H9 (cell line): ENCODE measurements around the gene YIPF3. TPM values are rescaled to one million over a fixed set of nuclear protein-coding genes. Genes with fewer than 3 reads are reported as not detected.

Experiments used
- DNase-seq: peaks from one replicate; pipeline ENCODE4 v3.0.0-alpha.2; 2017
- H2AFZ ChIP-seq: one replicate; pipeline ENCODE4 v1.6.1; 2013; ENCODE audit warnings: mild to moderate bottlenecking, low read length, control low read depth, moderate library complexity
- H2AK5ac ChIP-seq: 2 replicates; pipeline ENCODE4 v1.6.1; 2013; ENCODE audit warnings: low read length, control low read depth, mixed read lengths; ENCODE audit not compliant: insufficient read length
- H2BK120ac ChIP-seq: one replicate; pipeline ENCODE4 v1.6.1; 2013; ENCODE audit warnings: low read depth, mild to moderate bottlenecking, low read length, control low read depth, inconsistent platforms; ENCODE audit not compliant: poor library complexity, severe bottlenecking
- H2BK12ac ChIP-seq: 2 replicates; pipeline ENCODE4 v1.6.1; 2013; ENCODE audit warnings: low read length, control low read depth, mixed read lengths, low read depth; ENCODE audit not compliant: insufficient read length
- H2BK15ac ChIP-seq: 2 replicates; pipeline ENCODE4 v1.6.1; 2013; ENCODE audit warnings: low read depth, low read length, control low read depth
- H2BK20ac ChIP-seq: one replicate; pipeline ENCODE4 v1.6.1; 2013; ENCODE audit warnings: low read depth, mild to moderate bottlenecking, low read length, control low read depth, inconsistent platforms; ENCODE audit not compliant: poor library complexity, severe bottlenecking
- H2BK5ac ChIP-seq: 2 replicates; pipeline ENCODE4 v1.6.1; 2013; ENCODE audit warnings: low read length, control low read depth, mixed read lengths; ENCODE audit not compliant: insufficient read length
- H3K14ac ChIP-seq: 2 replicates; pipeline ENCODE4 v1.6.1; 2013; ENCODE audit warnings: low read length, control low read depth; ENCODE audit not compliant: insufficient read depth
- H3K18ac ChIP-seq: 2 replicates; pipeline ENCODE4 v1.6.1; 2013; ENCODE audit warnings: low read depth, mild to moderate bottlenecking, mixed read lengths, low read length, control low read depth; ENCODE audit not compliant: insufficient read length
- H3K23ac ChIP-seq: 2 replicates; pipeline ENCODE4 v1.6.1; 2013; ENCODE audit warnings: low read length, control low read depth, mixed read lengths, low read depth; ENCODE audit not compliant: insufficient read length
- H3K23me2 ChIP-seq: 2 replicates; pipeline ENCODE4 v1.6.1; 2013; ENCODE audit warnings: low read depth, mild to moderate bottlenecking, mixed read lengths, low read length, control low read depth; ENCODE audit not compliant: insufficient read length, poor library complexity, severe bottlenecking
- H3K27ac ChIP-seq: 2 replicates; pipeline ENCODE4 v1.5.1; 2013; ENCODE audit warnings: low read length, control low read depth, mixed read lengths, low read depth; ENCODE audit not compliant: insufficient read length
- H3K27me3 ChIP-seq: 2 replicates; pipeline ENCODE4 v1.6.1; 2013; ENCODE audit warnings: low read length, control low read depth, inconsistent platforms; ENCODE audit not compliant: insufficient read depth
- H3K4ac ChIP-seq: 2 replicates; pipeline ENCODE4 v1.6.1; 2013; ENCODE audit warnings: low read depth, mild to moderate bottlenecking, control low read depth, inconsistent platforms, low read length, moderate library complexity
- H3K4me1 ChIP-seq: 2 replicates; pipeline ENCODE4 v1.6.1; 2013; ENCODE audit warnings: low read length, control low read depth, inconsistent platforms; ENCODE audit not compliant: insufficient read depth
- H3K4me2 ChIP-seq: 2 replicates; pipeline ENCODE4 v1.6.1; 2013; ENCODE audit warnings: low read length, control low read depth, mixed read lengths; ENCODE audit not compliant: insufficient read length, insufficient read depth
- H3K56ac ChIP-seq: 2 replicates; pipeline ENCODE4 v1.6.1; 2013; ENCODE audit warnings: low read depth, mild to moderate bottlenecking, mixed read lengths, low read length, control low read depth; ENCODE audit not compliant: insufficient read length
- H3K79me1 ChIP-seq: 2 replicates; pipeline ENCODE4 v1.6.1; 2013; ENCODE audit warnings: low read depth, mild to moderate bottlenecking, moderate library complexity, low read length, control low read depth, inconsistent platforms; ENCODE audit not compliant: insufficient read depth, poor library complexity, severe bottlenecking
- H3K79me2 ChIP-seq: 2 replicates; pipeline ENCODE4 v1.6.1; 2013; ENCODE audit warnings: low read length, control low read depth, inconsistent platforms; ENCODE audit not compliant: insufficient read depth
- H3K9ac ChIP-seq: 2 replicates; pipeline ENCODE4 v1.6.1; 2013; ENCODE audit warnings: low read length, control low read depth, mixed read lengths; ENCODE audit not compliant: insufficient read length; ENCODE audit errors: extremely low read depth
- H3K9me3 ChIP-seq: one replicate; pipeline ENCODE4 v1.6.1; 2013; ENCODE audit warnings: low read depth, low read length, inconsistent platforms; ENCODE audit not compliant: control insufficient read depth
- H3T11ph ChIP-seq: one replicate; pipeline ENCODE4 v1.6.1; 2013; ENCODE audit warnings: mild to moderate bottlenecking, low read length, control low read depth, inconsistent platforms
- H4K20me1 ChIP-seq: one replicate; pipeline ENCODE4 v1.6.1; 2013; ENCODE audit not compliant: control insufficient read depth, insufficient read length, insufficient read depth
- H4K5ac ChIP-seq: 2 replicates; pipeline ENCODE4 v1.6.1; 2013; ENCODE audit warnings: low read depth, mild to moderate bottlenecking, mixed read lengths, low read length, control low read depth; ENCODE audit not compliant: insufficient read length
- H4K8ac ChIP-seq: replicated peaks from 2 replicates; pipeline ENCODE4 v1.6.1; 2013; ENCODE audit warnings: low read length, control low read depth, mixed read lengths, low read depth; ENCODE audit not compliant: insufficient read length
- H4K91ac ChIP-seq: 2 replicates; pipeline ENCODE4 v1.6.1; 2013; ENCODE audit warnings: low read depth, mild to moderate bottlenecking, moderate library complexity, mixed read lengths, low read length, control low read depth; ENCODE audit not compliant: insufficient read length
- H3K27ac Mint-ChIP-seq, 3 experiments: 2 replicates in 2 of 3; 3 replicates in 1 of 3; pipeline ENCODE4 v1.8.0; 2020 to 2021; ENCODE audit warnings: mixed read lengths in 3 of 3, mild to moderate bottlenecking in 1 of 3, moderate library complexity in 1 of 3
- H3K27me3 Mint-ChIP-seq: 2 replicates; pipeline ENCODE4 v1.8.0; 2021; ENCODE audit warnings: low read depth, mild to moderate bottlenecking, moderate library complexity, mixed read lengths
- H3K36me3 Mint-ChIP-seq, 3 experiments: 2 replicates in 2 of 3; 3 replicates in 1 of 3; pipeline ENCODE4 v1.8.0; 2020 to 2021; ENCODE audit warnings: low read depth in 3 of 3, mixed read lengths in 3 of 3; ENCODE audit not compliant: insufficient read depth in 1 of 3
- H3K4me1 Mint-ChIP-seq, 2 experiments: 2 replicates each; pipeline ENCODE4 v1.8.0; 2020; ENCODE audit warnings: mixed read lengths in 2 of 2
- H3K4me3 Mint-ChIP-seq, 2 experiments: 2 replicates in 1 of 2; 3 replicates in 1 of 2; pipeline ENCODE4 v1.8.0; 2020 to 2021; ENCODE audit warnings: mild to moderate bottlenecking in 2 of 2, mixed read lengths in 2 of 2, moderate library complexity in 1 of 2
- H3K9me3 Mint-ChIP-seq, 2 experiments: 2 replicates in 1 of 2; 3 replicates in 1 of 2; pipeline ENCODE4 v1.8.0; 2020; ENCODE audit warnings: mild to moderate bottlenecking in 2 of 2, mixed read lengths in 2 of 2, moderate library complexity in 1 of 2
- WGBS: extraction: QIAGEN DNeasy Blood & Tissue Kit; methylation state at CpG from one replicate; pipeline ENCODE4 v1.1.7; 2013; ENCODE audit warnings: missing lambda C conversion rate, low lambda C conversion rate, mixed read lengths; ENCODE audit not compliant: insufficient read length; ENCODE audit errors: extremely low coverage; 5-methylcytosine and 5-hydroxymethylcytosine counted together
- total RNA-seq: library from RNA; stranded (reverse); gene quantifications from 2 replicates; pipeline ENCODE4 v1.2.1, GENCODE V29; 2021
- TF ChIP-seq, protein P1 (sequence below): fragments of 200-600 bp; sonication (generic); conservative IDR thresholded peaks from 3 replicates; pipeline ENCODE4 v1.8.0; 2021; ENCODE audit warnings: antibody characterized with exemption, mild to moderate bottlenecking

The YIPF3 gene
- total RNA-seq, 1 experiment from 2014 or later: 84.5 TPM

DNA sequence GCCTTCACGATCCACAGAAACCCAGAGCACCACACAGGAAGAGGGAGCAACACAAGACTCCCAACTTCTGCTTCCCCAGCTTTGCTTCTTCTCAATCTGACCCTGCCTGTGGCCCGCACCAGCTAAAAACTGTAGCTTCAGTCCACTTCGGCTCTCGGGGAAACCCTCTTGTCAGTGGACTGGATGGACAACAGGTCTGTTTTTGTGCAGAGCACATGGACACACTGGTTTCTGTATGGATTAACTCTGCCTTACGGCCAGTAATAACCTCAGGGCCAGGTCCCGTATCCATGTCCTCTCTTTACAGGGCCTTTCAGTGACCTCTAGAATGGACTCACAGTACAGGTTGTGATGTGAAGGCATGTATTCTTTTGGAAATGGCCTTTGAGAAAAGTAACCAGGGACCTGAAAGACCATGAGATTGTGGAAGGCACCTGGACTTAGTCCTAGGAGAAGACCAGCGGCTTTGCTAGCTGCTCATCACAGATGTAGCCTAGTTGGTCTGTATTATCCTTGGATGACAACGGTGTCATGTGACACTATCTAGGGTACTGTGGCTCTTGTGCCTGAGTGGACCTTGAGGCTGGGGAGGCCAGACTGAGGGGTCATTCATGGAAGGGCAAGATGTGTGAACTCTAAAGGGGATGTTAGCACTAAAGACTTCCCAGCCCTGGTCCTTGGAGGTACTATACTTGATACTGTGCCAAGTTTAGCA, 6.0 kb upstream of the YIPF3 start:
- no peak overlapping the region for H3K4me3 Mint-ChIP-seq
- Histone ChIP-seq H4K8ac (no peak overlapping the region), H2BK12ac (no peak overlapping the region), H3K9ac (no peak overlapping the region), H3K56ac (no peak overlapping the region), H4K91ac (no peak overlapping the region), H3K23me2 (peaks cover 5% of the 10 kb centered on the region), H3K27ac (no peak overlapping the region), H3K9me3 (no peaks in the 10 kb centered on the region), H3K27me3 (no peaks in the 10 kb centered on the region), H3K79me1 (peaks cover 3% of the 10 kb centered on the region), H2BK120ac (no peak overlapping the region), H3K4me2 (no peak overlapping the region), H3K14ac (no peak overlapping the region), H2BK5ac (no peak overlapping the region), H3T11ph (no peak overlapping the region), H4K20me1 (no peaks in the 10 kb centered on the region), H3K4me1 (no peaks in the 10 kb centered on the region), H2BK15ac (no peak overlapping the region), H3K18ac (no peak overlapping the region), H2BK20ac (no peak overlapping the region), H3K4ac (no peak overlapping the region), H2AK5ac (no peak overlapping the region), H3K23ac (no peak overlapping the region), H4K5ac (no peak overlapping the region), H2AFZ (no peak overlapping the region), H3K79me2 (peaks cover 7% of the 10 kb centered on the region; the same call in 1 of the 2 replicates)
- H3K4me1 Mint-ChIP-seq: no peaks in the 10 kb centered on the region
- no peak overlapping the region for H3K27ac Mint-ChIP-seq
- no peak for DNase-seq
- peaks cover 0 to 59% (median 44%) of the 10 kb centered on the region in 3 experiments; a peak in 5 of 7 replicates for H3K36me3 Mint-ChIP-seq
- H3K27me3 Mint-ChIP-seq: no peaks in the 10 kb centered on the region
- WGBS: no CpG with 5 or more reads among the region's 8 CpGs
- no peaks in the 10 kb centered on the region for H3K9me3 Mint-ChIP-seq
- TF ChIP-seq, protein P1, sequence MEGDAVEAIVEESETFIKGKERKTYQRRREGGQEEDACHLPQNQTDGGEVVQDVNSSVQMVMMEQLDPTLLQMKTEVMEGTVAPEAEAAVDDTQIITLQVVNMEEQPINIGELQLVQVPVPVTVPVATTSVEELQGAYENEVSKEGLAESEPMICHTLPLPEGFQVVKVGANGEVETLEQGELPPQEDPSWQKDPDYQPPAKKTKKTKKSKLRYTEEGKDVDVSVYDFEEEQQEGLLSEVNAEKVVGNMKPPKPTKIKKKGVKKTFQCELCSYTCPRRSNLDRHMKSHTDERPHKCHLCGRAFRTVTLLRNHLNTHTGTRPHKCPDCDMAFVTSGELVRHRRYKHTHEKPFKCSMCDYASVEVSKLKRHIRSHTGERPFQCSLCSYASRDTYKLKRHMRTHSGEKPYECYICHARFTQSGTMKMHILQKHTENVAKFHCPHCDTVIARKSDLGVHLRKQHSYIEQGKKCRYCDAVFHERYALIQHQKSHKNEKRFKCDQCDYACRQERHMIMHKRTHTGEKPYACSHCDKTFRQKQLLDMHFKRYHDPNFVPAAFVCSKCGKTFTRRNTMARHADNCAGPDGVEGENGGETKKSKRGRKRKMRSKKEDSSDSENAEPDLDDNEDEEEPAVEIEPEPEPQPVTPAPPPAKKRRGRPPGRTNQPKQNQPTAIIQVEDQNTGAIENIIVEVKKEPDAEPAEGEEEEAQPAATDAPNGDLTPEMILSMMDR: no peak
